Activated CD4-positive, CD25-positive, alpha-beta regulatory T cell treated with anti-CD3 and anti-CD28 coated beads, Interleukin-2, amount 50 U/mL, for 16 hours (primary cell): ENCODE measurements around the gene FALEC.
A peak's percentile ranks its signal among the peaks of the same experiment; 100 is the strongest.

ENCODE experiments used
- DNase-seq: peaks from one replicate; pipeline ENCODE4 v3.0.0-alpha.2; 2020; ENCODE audit warnings: low read depth, low spot score

FALEC gene

DNA sequence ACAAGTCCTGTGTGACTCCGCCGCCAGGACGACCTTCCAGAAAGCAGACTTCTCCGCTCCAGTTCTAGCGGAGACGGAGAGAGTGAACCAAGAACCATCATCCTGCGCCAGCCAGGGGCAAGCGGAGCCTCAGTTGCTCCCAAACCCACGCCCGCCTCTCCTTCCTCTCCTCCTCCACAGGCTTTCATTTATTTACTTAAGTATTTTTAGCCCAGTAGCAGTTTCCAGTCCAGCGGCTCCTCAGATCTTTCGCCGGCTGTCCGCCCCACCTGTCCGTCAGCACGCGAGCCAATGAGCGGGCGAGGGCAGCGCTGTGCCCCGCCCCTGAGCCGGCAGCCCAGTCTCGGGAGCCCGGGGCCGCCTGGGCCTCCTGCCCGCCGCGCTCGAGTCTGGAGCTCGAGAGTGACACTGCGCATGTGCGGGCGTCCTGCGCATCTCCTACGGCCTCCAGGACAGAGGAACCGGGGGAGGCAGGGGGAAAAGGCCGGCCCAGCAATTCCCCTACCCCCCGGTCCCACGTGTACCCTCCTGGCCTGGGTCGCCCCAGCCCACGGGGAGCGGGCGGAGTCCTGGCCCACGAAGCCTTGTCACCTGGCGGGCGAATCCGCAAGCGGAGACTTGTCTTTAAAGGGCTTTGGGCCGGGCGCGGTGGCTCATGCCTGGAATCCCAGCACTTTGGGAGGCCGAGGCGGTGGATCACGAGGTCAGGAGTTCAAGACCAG lies at the start of gene FALEC:
Gene FALEC (plus strand): TSS at position 425 of the 722 bp plus-strand sequence.
- peak; percentile 79 for DNase-seq

DNA sequence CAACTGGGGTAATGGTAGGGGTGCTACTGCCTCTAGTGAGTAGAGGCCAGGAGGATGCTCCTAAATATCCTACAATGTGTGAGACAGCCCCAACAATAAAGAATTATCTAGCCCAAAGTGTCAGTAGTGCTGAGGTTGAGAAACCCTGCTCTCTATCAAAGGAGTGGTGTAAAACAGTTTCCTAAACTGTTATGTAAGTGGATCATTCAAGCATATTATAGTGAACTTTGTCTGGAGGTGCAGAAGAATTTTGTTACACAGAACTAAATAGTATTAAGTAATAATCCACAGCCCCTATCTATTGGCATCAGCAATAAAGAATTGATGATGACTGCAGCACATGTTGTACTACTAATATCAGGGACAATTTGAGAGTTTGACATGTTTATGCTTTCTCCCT lies 48.6 kb upstream of the FALEC start:
- DNase-seq: no peak

DNA sequence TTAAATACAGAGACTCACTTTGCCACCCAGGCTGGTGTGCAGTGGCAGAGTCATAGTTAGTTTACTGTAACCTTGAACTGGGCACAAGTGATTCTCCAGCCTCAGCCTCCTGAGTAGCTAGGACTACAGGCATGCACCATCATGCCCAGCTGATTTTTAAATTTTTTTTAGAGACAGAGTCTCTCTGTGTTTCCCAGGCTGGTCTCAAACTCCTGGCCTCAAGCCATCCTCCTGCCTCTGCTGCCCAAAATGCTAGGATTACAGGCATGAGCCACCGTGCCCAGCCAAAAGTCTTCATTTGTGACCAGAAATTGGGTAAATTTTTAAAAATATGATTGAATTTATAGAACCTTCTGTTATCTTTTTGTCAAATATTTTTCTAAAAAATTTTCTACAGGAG lies 46.3 kb upstream of the FALEC start:
- DNase-seq: no peak

DNA sequence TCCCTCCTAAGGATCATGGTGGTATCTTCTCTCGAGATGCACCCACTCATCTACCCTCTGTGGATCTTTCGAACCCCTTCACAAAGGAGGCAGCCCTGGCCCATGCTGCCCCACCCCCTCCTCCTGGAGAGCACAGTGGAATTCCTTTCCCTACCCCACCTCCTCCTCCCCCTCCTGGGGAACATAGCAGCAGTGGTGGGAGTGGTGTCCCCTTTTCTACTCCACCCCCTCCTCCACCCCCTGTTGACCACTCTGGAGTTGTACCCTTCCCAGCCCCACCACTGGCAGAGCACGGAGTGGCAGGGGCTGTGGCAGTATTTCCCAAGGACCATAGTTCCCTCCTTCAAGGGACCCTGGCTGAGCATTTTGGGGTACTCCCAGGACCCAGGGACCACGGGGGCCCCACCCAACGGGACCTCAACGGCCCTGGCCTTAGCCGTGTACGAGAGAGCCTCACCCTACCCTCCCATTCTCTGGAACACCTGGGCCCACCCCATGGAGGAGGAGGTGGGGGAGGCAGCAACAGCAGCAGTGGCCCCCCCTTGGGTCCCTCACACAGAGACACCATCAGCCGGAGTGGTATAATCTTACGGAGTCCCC lies 42.9 kb upstream of the FALEC start:
- DNase-seq: no peak

DNA sequence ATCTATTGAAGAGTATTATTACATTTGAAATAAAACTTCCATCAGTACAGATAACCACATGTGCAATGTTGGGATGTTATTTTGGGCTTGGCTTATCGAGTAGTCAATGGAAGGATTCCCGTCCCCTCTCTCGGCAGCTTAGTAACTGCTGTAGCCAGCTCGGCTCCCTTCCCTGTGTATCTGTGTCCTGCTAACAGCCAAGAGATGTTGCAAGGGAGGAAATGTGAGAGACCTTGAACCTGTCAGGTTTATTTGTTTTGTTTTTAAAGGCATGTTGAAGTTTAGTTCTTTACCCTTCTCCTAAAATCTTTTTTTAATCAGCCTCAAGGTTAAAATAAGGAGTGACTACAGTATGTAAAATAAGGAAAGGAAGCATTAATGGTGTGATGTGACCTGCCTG lies 41.9 kb upstream of the FALEC start:
- no peak for DNase-seq

DNA sequence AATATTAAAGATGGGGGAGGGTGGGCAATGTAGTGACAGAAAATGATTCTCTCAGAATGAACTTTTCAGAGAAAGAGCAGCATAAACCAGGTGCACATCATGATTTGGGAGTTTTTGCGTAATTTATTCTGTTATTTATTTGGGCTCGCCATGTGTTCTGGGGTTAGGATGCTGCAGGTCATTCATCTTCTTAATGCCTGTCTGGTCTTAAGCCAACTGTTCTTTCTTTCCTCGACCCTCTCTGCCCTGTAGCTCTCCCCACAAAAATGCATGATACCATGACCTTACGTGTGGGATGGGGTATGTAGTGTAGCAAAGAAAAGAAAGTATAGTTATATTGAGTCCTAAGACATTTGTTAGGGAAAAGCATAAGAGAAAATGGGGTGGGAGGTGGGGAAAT lies 40.7 kb upstream of the FALEC start:
- DNase-seq: no peak

DNA sequence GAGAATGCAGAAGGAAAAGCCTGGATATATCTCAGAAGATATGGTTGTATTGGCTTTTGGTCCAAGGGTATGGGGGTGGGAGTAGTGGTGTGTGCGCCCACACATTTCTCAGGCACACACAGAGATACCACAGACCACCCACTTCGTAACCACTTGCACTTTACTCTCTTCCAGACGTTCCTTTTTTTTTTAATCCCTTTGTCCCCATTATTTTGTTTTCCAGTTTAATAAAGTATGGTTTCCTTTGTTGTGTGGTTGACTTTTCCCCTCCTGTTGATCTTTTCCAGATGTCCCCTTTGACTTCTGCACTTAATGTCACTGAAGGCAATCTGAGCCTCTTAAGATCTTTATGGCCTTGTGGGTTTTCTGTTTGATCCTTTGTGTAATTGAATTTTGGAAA lies 38.8 kb upstream of the FALEC start:
- no peak for DNase-seq

DNA sequence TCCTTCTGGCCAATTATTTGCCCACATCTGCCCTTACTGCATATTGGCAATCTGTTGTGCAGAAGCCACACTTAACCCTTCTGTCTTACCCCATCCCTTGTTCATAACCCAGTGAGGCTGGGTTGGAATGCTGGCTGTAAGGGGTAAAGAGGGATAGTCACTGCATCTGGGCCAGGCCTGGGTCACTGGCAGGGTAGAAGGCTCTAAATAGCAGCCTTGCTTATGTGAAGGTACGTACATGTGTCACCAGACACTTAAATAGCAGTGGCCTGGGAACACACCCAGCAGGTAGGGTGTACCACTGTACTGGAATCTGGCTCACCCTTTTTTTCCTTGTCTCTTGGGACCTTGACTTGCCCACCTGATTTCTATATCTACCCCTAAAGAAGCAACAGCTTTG lies 38.2 kb upstream of the FALEC start:
- no peak for DNase-seq

DNA sequence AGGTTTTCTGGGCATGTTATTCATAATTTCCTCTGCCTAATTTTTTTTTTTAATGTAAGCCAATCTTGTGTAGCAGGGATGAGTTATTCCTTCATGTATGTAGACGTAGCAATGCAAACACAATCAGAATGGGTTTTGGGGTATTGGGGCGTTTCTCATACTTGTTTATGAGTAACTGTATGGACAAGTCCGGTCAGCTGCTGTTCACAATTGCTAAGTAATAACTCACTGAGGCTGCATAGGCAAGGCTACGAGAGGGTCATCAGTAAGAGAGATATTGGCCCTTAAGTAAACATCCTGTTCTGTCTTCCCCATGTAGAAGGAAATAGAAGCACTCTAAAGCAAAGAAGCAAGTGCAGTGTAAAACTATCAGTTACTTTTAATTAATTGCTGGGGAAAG lies 37.8 kb upstream of the FALEC start:
- DNase-seq: no peak

DNA sequence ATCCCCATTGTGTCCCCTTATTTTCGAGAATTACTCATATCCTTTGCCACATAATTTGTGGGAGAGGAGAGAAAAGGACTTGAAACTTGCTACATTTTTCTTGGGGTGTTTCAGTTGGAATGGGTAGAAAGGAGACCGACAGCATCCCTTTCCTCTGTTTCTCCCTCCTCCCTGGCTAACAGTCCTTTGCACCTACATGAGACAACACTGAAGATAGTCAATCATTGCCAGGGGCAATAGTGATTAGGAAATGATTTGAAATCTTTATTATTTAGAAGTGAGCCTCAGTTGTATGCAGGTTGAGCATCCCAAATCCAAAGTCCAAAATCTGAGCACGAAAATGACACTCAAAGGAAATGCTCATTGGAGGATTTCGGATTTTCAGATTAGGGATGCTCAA lies 36.2 kb upstream of the FALEC start:
- no peak for DNase-seq

DNA sequence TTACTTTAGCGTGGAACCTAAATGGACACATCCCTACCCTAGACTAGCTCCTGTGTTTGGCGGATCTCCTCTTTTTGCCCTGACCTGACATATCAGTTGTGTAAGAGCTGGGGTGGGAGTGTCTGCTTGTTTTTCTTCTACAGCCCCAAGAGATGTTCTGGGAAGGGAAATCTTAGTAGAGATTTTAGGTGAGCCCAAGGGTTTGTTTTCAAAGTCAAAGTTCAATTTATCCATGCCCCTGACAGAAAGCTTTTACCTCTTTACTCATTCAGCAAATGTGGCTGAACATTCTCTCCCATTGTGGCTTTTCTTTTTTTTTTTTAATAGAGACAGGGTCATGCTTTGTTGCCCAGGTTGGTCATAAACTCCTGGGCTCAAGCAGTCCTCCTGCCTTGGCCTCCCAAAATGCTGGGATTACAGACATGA lies 35.6 kb upstream of the FALEC start:
- no peak for DNase-seq

DNA sequence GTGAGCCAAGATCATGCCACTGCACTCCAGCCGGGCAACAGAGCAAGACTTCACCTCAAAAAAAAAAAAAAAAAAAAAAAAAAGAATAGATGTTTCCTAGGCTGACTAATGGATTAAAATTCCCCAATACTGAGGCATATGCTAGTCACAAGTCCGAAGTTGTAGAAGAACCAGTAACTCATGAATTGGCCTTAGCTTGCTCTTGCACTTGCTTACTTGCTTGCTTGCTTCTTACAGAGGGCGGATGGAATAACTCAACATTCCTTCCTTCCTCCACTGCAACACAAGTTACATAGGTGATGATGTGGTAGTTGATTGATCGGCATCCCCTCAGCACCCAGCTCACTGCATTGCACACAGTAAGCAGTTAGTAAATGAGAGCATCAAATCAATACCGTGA lies 31.1 kb upstream of the FALEC start:
- DNase-seq: no peak

DNA sequence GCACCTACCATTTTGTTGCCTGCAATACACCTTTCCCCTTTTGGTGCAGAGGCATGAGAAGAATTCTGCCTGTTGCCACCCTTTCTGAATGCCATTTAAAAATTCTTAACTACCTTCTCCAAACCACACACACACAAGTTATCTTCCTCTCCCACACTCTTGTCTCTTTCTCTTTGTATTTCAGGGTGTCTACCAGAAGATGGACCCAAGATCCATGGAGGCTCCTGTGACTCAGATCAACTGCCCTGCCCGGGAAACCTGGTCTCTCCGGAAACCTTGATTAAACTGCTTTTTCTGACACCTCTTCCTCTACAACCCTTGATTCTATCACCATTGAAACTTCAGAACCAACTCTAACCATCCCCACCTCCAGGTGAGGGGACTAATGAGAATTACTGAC lies 30.7 kb upstream of the FALEC start:
- no peak for DNase-seq

DNA sequence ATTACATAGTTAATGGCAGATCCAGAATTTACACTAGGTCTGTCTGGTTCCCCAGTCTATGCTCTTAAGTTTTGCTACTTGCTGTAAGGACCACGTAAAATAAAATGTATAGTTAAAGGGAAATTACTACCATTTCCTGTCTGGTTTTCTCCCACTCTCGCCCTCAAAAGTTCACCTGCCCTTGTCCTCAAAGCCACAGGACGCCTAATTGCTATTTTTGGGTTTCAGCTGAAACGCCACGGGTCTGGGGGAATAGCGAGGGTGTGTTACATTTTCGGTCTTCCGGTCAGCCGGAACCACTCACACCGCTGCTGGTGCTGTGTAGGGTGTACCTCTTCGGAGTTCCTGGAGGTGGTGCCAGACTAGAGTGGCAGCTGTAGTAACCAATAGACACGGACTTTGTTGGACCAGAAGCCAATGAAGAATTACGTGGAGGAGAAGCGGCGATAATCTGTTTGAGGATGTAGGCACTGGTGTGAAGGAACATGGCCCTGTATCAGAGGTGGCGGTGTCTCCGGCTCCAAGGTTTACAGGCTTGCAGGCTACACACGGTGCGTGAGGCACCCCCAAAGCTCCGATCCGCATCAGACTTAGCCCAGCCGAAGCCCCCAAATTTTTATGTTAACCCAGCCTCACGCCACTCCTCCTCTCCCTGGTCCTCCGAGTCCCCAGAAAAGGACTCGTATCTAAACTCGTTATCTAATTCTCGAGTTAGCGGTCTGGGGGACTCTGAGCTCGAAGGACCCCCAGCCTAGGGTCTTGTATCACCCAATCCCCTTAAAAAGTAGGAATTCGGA lies 28.4 kb upstream of the FALEC start, which contains the start of gene TARS2:
Gene TARS2 (plus strand): TSS at position 454 of the 797 bp plus-strand sequence. CDS start 32 bp downstream, at position 486.
- peak; percentile 80 for DNase-seq

DNA sequence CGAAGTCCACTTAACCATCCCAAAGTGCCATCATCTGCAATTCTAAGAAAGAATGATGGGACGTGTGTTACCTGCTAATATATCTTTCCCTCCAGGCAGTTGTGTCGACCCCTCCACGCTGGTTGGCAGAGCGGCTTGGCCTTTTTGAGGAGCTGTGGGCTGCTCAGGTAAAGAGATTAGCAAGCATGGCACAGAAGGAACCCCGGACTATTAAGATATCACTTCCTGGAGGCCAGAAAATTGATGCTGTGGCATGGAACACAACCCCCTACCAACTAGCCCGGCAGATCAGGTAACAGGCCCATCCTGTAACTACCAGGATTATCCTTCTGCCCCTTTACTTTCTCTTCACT lies 27.8 kb upstream of the FALEC start:
- DNase-seq: no peak

DNA sequence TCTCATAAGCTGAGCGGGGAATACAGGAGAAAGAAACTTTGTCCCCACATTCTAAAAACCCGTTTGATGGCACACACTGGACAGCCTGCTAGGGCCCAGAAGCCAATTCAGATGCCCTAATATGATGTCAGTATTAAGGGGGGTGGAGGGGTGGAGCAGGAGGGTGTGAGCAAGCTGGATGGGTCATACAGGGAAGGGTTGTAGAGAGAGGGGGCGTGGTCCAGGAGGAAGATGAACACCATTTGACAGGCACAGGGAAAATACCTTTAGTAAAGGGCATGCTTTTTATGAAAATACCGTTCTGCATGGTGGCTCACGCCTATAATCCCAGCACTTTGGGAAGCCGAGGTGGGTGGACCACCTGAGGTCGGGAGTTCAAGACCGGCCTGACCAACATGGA lies 22.4 kb upstream of the FALEC start:
- no peak for DNase-seq

DNA sequence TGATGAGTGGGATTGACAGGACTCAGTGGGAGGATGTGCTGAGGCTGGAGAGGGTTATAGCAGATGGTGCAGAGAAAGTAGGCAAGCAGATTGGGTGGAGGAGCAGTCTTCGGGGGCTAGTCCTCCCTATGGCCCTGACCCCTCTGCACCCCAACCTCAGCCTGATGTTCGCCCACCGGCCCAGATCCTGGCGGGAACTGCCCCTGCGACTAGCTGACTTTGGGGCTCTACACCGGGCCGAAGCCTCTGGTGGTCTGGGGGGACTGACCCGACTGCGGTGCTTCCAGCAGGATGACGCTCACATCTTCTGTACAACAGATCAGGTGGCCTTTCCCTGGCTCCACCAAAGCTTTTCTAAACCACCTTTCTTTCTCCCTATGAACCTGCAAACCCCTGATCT lies 17.2 kb upstream of the FALEC start:
- DNase-seq: no peak

DNA sequence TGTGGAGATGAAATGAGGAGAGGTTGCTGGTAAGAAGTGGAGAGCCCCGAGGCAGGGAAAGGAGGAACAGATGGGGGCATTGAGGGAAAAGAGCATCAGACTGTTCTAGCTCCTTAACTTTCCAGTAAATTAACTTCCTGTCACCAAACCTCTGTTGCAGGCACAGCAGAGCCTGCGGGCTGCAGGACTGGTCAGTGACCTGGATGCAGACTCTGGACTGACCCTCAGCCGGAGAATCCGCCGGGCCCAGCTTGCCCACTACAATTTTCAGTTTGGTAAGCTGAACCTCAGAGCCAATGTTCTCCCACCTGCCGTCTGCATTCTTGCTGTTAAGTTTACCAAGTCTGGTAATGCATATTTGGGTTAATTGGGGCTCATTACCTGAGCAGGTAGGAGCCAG lies 10.1 kb upstream of the FALEC start:
- DNase-seq: no peak

DNA sequence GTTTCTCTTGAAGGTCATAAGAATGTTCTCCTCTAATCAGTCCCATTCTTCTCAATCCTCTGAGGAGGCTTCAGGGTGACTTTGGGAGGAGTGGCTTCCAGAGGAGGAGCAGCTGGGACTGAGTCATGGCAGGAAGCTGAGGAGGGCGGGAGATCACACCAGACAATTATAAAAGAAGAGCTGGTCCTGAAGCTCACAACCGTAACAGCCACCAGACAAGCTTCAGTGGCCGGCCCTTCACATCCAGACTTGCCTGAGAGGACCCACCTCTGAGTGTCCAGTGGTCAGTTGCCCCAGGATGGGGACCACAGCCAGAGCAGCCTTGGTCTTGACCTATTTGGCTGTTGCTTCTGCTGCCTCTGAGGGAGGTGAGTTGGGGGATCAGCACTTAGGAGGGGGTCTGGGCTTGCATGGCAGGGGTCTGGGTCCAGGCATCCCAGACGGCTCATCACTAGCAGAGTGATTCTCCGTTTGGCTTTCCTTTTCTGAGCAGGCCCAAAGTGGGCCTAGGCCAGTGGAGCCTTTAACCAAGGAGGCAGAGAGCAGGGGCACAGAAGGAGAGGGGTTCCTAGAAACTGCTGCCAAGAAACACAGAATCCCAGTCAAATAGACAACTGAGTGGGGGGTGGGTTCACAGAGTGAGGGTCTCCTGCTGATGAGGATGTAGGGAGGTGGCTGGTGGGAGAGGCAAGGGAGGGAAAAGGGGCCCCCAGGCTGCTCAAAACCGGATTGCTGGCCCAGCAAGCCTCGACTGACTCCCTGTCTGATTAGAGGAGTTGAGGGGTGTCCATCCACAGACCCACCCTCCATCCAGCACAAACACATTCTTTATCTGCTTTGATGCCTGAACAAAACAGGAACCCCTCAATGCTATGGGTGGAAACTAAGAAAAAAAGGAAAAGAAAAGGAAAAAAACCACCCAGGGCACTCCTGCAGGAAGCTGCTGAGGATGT lies 7.4 kb upstream of the FALEC start, which contains the start of gene ECM1:
Gene ECM1 (plus strand): TSS at position 198 of the 953 bp plus-strand sequence. CDS start 101 bp downstream, at position 299.
- no peak for DNase-seq

DNA sequence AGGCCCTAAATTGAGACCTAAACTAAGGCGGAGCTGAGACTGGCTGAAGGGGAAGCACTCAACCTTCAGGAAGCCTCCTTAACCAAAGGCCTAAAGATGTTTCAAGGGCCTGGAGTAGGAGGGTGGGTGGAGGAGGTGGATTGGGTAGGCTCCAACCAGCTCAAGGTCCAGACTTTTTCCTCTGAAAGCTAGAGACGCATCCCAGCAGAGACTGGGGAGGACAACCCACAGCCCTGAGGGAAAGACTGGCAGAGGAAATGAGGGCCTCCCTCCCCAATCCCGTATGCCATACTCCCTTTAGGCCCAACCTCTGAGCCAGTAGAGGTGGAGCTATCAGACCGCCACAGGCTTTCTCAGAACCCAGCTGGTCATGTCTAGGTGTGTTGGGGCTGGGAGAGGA lies 6.6 kb upstream of the FALEC start:
- no peak for DNase-seq

DNA sequence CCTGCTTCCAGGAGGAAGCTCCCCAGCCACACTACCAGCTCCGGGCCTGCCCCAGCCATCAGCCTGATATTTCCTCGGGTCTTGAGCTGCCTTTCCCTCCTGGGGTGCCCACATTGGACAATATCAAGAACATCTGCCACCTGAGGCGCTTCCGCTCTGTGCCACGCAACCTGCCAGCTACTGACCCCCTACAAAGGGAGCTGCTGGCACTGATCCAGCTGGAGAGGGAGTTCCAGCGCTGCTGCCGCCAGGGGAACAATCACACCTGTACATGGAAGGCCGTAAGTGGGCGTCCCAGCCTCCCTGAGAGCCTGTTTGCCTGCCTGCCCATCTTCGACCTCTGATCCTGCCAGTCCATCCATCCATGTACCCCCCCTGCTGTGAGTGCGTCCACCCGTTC lies 4.0 kb upstream of the FALEC start:
- no peak for DNase-seq
